ENCODE data around the gene KIF6. TPM values are rescaled to one million over a fixed set of nuclear protein-coding genes. Genes with fewer than 3 reads are reported as not detected.
"Not testable (repeated sequence)": the region's sequence is repeated elsewhere in the genome, so short reads cannot be mapped to it uniquely, and the experiment has no call there.

The KIF6 gene
- total RNA-seq, 1 donor from 2014 or later: 0.13 TPM

GRCh38 chr6:39553860-39554802, 171.1 kb downstream of the KIF6 start:
- no peak for DNase-seq (ENCODE audit: low read depth in 2 of 2)

GRCh38 chr6:39553029-39553428, 172.2 kb downstream of the KIF6 start:
- no peak for DNase-seq (ENCODE audit: low read depth in 2 of 2)

- DNase-seq (ENCODE audit: low read depth in 2 of 2): no peak
Measured at GRCh38 chr6:39550191-39550590, 175.0 kb downstream of the KIF6 start.

- DNase-seq (ENCODE audit: low read depth in 2 of 2): no peak
Measured at GRCh38 chr6:39546731-39547130, 178.5 kb downstream of the KIF6 start.

GRCh38 chr6:39543950-39544349, 181.3 kb downstream of the KIF6 start:
- DNase-seq (ENCODE audit: low read depth in 2 of 2): no peak

- no peak for DNase-seq (ENCODE audit: low read depth in 2 of 2)
Measured at GRCh38 chr6:39543095-39543494, 182.1 kb downstream of the KIF6 start.

- DNase-seq (ENCODE audit: low read depth in 2 of 2): no peak
Measured at GRCh38 chr6:39540454-39540853, 184.8 kb downstream of the KIF6 start.

GRCh38 chr6:39530201-39530759, 194.9 kb downstream of the KIF6 start:
- DNase-seq (ENCODE audit: low read depth in 2 of 2): no peak

GRCh38 chr6:39527792-39528564, 197.2 kb downstream of the KIF6 start:
- no peak for DNase-seq (ENCODE audit: low read depth in 2 of 2)

GRCh38 chr6:39524007-39524406, 201.2 kb downstream of the KIF6 start:
- DNase-seq (ENCODE audit: low read depth in 2 of 2): no peak

GRCh38 chr6:39521958-39522357, 203.2 kb downstream of the KIF6 start:
- DNase-seq (ENCODE audit: low read depth in 2 of 2): no peak

- no peak for DNase-seq (ENCODE audit: low read depth in 2 of 2)
Measured at GRCh38 chr6:39520916-39521315, 204.3 kb downstream of the KIF6 start.

- no peak for DNase-seq (ENCODE audit: low read depth in 2 of 2)
Measured at GRCh38 chr6:39520411-39520810, 204.8 kb downstream of the KIF6 start.

- DNase-seq (ENCODE audit: low read depth in 2 of 2): no peak
Measured at GRCh38 chr6:39518221-39518620, 207.0 kb downstream of the KIF6 start.

- DNase-seq (ENCODE audit: low read depth in 2 of 2): no peak
Measured at GRCh38 chr6:39517756-39518155, 207.5 kb downstream of the KIF6 start.

- no peak for DNase-seq (ENCODE audit: low read depth in 2 of 2)
Measured at GRCh38 chr6:39516471-39516870, 208.7 kb downstream of the KIF6 start.

GRCh38 chr6:39515471-39515870, 209.7 kb downstream of the KIF6 start:
- DNase-seq (ENCODE audit: low read depth in 2 of 2): no peak

GRCh38 chr6:39515006-39515405, 210.2 kb downstream of the KIF6 start:
- no peak for DNase-seq (ENCODE audit: low read depth in 2 of 2)

GRCh38 chr6:39509831-39510230, 215.4 kb downstream of the KIF6 start:
- not testable (repeated sequence) for DNase-seq (ENCODE audit: low read depth in 2 of 2)

GRCh38 chr6:39508515-39508914, 216.7 kb downstream of the KIF6 start:
- DNase-seq (ENCODE audit: low read depth in 2 of 2): no peak

GRCh38 chr6:39507331-39507998, 217.7 kb downstream of the KIF6 start:
- DNase-seq (ENCODE audit: low read depth in 2 of 2): no peak
